A673 (cell line): ENCODE data around the gene NPHS2.

ENCODE experiments used
- EZH2 ChIP-seq: fragments of 200-600 bp; sonication (generic); IDR thresholded peaks from 2 replicates; pipeline ENCODE4 v1.6.1; 2017; ENCODE audit warnings: borderline replicate concordance, low read depth, mild to moderate bottlenecking, mixed read lengths, antibody characterized with exemption, low read length; ENCODE audit not compliant: poor library complexity, severe bottlenecking
- TF ChIP-seq, protein P1 (sequence below): fragments of 300-800, 200-600 bp; sonication (generic); conservative IDR thresholded peaks from 2 replicates; pipeline ENCODE4 v1.5.1; 2017; ENCODE audit warnings: low read depth, mild to moderate bottlenecking, antibody characterized with exemption, low read length, moderate library complexity, mixed read lengths

DNA sequence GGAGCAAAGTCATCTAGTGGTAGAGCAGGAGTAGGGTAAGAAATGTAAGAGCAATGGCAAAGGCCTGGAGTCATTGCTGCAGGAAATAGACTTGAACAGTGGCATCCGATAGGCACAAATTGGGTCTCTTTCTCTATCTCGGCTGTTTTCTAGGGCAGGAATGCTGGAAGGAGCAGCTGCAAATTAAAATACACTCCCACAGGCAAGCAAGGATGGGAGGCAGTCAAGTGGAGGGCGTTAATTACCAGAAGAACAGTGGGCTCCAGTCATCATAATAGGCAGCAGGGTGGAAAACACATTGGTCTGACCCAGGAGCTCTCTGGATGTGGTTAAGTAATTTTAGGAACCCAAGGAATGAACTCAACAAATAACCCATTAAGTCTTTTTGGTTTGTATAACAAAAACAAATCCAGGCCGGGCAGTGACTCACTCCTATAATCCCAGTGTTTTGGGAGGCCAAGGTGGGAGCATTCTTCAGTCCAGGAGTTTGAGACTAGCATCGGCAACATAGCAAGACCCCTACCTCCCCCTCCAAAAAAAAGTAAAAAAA lies 8.1 kb upstream of the NPHS2 start:
- TF ChIP-seq, protein P1, sequence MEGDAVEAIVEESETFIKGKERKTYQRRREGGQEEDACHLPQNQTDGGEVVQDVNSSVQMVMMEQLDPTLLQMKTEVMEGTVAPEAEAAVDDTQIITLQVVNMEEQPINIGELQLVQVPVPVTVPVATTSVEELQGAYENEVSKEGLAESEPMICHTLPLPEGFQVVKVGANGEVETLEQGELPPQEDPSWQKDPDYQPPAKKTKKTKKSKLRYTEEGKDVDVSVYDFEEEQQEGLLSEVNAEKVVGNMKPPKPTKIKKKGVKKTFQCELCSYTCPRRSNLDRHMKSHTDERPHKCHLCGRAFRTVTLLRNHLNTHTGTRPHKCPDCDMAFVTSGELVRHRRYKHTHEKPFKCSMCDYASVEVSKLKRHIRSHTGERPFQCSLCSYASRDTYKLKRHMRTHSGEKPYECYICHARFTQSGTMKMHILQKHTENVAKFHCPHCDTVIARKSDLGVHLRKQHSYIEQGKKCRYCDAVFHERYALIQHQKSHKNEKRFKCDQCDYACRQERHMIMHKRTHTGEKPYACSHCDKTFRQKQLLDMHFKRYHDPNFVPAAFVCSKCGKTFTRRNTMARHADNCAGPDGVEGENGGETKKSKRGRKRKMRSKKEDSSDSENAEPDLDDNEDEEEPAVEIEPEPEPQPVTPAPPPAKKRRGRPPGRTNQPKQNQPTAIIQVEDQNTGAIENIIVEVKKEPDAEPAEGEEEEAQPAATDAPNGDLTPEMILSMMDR, result no peak
- no peak for TF ChIP-seq EZH2
